Ishikawa (cell line): ENCODE results near the gene MED26.

ENCODE experiments used
- CEBPB ChIP-seq: IDR thresholded peaks from 2 replicates; pipeline ENCODE4 v1.6.1; 2012
- CREB1 ChIP-seq: IDR thresholded peaks from 2 replicates; pipeline ENCODE4 v1.6.1; 2012; ENCODE audit warnings: low read depth
- EGR1 ChIP-seq: IDR thresholded peaks from 2 replicates; pipeline ENCODE4 v1.6.1; 2012
- EP300 ChIP-seq: IDR thresholded peaks from 2 replicates; pipeline ENCODE4 v1.6.1; 2012; ENCODE audit warnings: borderline replicate concordance
- FOXM1 ChIP-seq: IDR thresholded peaks from 2 replicates; pipeline ENCODE4 v1.6.1; 2012; ENCODE audit warnings: low read depth, borderline replicate concordance
- NFIC ChIP-seq: IDR thresholded peaks from 2 replicates; pipeline ENCODE4 v1.6.1; 2012
- RAD21 ChIP-seq: IDR thresholded peaks from 2 replicates; pipeline ENCODE4 v1.6.1; 2012; ENCODE audit warnings: low read depth
- REST ChIP-seq: IDR thresholded peaks from 2 replicates; pipeline ENCODE4 v1.6.1; 2012; ENCODE audit warnings: low read depth, mild to moderate bottlenecking
- TAF1 ChIP-seq: IDR thresholded peaks from 2 replicates; pipeline ENCODE4 v1.6.1; 2012; ENCODE audit warnings: low read depth, mild to moderate bottlenecking
- TCF12 ChIP-seq: IDR thresholded peaks from 2 replicates; pipeline ENCODE4 v1.6.1; 2012; ENCODE audit warnings: low read depth
- TEAD4 ChIP-seq: IDR thresholded peaks from 2 replicates; pipeline ENCODE4 v1.6.1; 2012
- USF1 ChIP-seq: IDR thresholded peaks from 2 replicates; pipeline ENCODE4 v1.6.1; 2012
- YY1 ChIP-seq: IDR thresholded peaks from 2 replicates; pipeline ENCODE4 v1.6.1; 2012; ENCODE audit warnings: low read depth
- ZBTB7A ChIP-seq: IDR thresholded peaks from 2 replicates; pipeline ENCODE4 v1.6.1; 2012; ENCODE audit warnings: low read depth
- TF ChIP-seq, protein P1 (sequence below): IDR thresholded peaks from 2 replicates; pipeline ENCODE4 v1.6.1; 2012

The MED26 gene

DNA sequence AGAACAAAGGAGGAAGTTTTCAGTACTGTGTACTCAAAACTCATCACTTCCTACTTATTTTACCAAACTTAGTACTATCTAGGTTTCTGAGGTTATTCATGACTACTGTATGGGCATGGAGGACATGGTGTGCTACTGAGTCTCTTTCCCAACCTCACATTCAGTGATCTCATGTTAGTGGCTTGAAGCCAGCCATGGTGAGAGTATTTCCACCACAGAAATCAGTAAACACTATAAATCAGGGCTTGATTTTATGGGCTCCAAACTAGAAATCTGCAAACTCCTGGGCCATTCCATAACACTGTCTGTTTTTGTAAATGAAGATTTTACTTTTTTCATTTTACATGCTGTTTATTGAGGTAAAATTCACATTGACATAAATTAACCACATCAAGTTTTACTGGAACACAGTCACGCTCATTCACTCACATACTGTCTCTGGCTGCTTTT, 19.7 kb downstream of the MED26 start:
- no peak for TF ChIP-seq TCF12
- no peak for TF ChIP-seq EGR1
- no peak for TF ChIP-seq YY1
- TF ChIP-seq RAD21 = no peak
- no peak for TF ChIP-seq REST
- TF ChIP-seq, protein P1, sequence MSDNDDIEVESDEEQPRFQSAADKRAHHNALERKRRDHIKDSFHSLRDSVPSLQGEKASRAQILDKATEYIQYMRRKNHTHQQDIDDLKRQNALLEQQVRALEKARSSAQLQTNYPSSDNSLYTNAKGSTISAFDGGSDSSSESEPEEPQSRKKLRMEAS = no peak
- TF ChIP-seq USF1 = no peak
- no peak for TF ChIP-seq TEAD4
- TF ChIP-seq CREB1 = no peak
- no peak for TF ChIP-seq CEBPB
- no peak for TF ChIP-seq ZBTB7A
- TF ChIP-seq NFIC = no peak
- no peak for TF ChIP-seq EP300
- TF ChIP-seq TAF1 = no peak
- no peak for TF ChIP-seq FOXM1

DNA sequence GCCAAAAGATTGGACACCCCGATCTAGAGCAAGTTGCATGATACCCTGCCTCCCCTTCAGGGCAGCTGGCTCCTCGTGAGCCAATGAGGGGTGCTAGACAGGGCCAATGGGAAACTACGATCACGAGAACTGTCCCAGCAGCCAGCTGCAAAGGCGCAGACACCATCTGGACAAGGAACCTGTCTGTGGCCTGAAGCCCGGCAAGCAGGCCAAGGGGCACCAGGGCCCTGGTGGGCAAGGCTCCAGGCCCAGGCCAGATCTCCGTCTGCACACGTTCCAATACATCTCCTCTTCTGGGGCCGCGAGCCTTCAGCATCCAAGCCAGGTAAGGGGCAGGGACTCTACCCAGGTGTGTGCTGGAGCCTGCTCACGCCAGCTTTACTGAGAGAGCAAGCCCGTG, 20.2 kb downstream of the MED26 start:
- TF ChIP-seq TAF1 = no peak
- TF ChIP-seq EP300 = no peak
- TF ChIP-seq YY1 = no peak
- no peak for TF ChIP-seq NFIC
- TF ChIP-seq ZBTB7A = no peak
- TF ChIP-seq TCF12 = no peak
- no peak for TF ChIP-seq CEBPB
- TF ChIP-seq TEAD4 = no peak
- no peak for TF ChIP-seq REST
- TF ChIP-seq RAD21 = no peak
- no peak for TF ChIP-seq FOXM1
- no peak for TF ChIP-seq USF1
- TF ChIP-seq, protein P1 = no peak

DNA sequence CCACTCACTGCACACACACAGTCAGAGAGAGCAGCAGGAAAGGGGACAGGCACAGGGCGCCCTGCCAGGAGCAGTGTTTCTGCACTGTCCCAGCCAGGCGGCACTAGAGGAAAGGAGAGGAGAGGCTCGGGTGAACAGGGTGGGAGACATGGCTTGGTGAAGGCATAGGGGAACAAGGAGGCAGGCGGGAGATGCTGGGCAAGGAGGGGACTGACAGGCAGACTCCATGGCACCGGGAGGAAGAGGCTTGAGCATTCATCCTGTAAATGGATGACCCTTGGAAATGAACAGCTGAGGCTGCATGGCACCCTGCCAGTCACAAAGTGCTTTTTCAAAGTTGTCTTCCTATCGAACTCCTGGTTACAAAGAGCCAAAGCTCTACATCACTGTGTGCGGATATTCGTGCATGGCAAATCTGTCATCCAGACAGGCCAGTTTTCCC, 22.4 kb downstream of the MED26 start:
- TF ChIP-seq RAD21 (no peak), TCF12 (no peak), YY1 (no peak), CREB1 (no peak), EP300 (no peak), REST (no peak), USF1 (no peak), ZBTB7A (no peak), EGR1 (no peak)

- TF ChIP-seq, protein P1 = no peak
- no peak for TF ChIP-seq EGR1
- TF ChIP-seq NFIC = no peak
- TF ChIP-seq CREB1 = no peak
- TF ChIP-seq TEAD4 = no peak
- TF ChIP-seq YY1 = no peak
- no peak for TF ChIP-seq ZBTB7A
- TF ChIP-seq REST = no peak
- no peak for TF ChIP-seq USF1
- TF ChIP-seq RAD21 = no peak
- no peak for TF ChIP-seq EP300
- TF ChIP-seq CEBPB = no peak
- no peak for TF ChIP-seq TCF12
- TF ChIP-seq FOXM1 = no peak
- TF ChIP-seq TAF1 = no peak
These were observed 22.9 kb downstream of the MED26 start for GRCh38 chr19:16605115-16605514.
